Measurements from ENCODE around the gene PIP4K2C.
"Not testable (repeated sequence)": the region's sequence is repeated elsewhere in the genome, so short reads cannot be mapped to it uniquely, and the experiment has no call there.

The PIP4K2C gene

GRCh38 chr12:57641699-57642442 lies 50.9 kb downstream of the PIP4K2C start:
- no peak for DNase-seq

DNA sequence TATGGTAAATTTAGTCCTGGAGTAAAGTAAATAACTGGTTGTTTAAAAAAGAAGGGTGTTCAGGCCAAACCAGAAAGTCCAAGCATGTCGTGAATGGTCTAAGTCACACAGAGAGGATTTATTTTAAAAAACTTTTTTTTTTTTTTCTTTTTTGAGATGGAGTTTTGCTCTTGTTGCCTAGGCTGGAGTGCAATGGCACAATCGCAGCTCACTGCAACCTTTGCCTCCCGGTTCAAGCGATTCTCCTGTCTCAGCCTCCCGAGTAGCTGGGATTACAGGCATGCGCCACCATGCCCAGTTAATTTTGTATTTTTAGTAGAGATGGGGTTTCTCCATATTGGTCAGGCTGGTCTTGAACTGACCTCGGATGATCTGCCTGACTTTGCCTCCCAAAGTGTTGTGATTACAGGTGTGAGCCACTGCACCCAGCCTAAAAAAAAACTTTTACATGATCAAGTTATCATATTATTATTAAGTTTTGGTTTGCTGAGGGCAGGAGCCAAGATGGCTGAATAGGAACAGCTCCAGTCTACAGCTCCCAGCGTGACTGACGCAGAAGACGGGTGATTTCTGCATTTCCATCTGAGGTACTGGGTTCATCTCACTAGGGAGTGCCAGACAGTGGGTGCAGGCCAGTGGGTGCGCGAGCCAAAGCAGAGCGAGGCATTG lies 55.1 kb downstream of the PIP4K2C start:
- DNase-seq: not testable (repeated sequence)

DNA sequence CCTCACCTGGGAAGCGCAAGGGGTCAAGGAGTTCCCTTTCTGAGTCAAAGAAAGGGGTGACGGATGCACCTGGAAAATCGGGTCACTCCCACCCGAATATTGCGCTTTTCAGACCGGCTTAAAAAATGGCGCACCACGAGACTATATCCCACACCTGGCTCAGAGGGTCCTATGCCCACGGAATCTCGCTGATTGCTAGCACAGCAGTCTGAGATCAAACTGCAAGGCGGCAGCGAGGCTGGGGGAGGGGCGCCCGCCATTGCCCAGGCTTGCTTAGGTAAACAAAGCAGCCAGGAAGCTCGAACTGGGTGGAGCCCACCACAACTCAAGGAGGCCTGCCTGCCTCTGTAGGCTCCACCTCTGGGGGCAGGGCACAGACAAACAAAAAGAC lies 55.7 kb downstream of the PIP4K2C start:
- not testable (repeated sequence) for DNase-seq
